22Rv1 (cell line): ENCODE measurements around the gene PRR23C.

Experiments used
- H3K27ac ChIP-seq: fragments of 450-650 bp; 2 replicates; pipeline ENCODE4 v1.5.1; 2017
- CTCF ChIP-seq: fragments of 450-650 bp; IDR thresholded peaks from 2 replicates; pipeline ENCODE4 v1.5.1; 2017; ENCODE audit warnings: mild to moderate bottlenecking
- ZFX ChIP-seq: fragments of 450-650 bp; IDR thresholded peaks from 2 replicates; pipeline ENCODE4 v1.6.1; 2017; ENCODE audit warnings: antibody characterized with exemption, borderline replicate concordance

PRR23C gene

GRCh38 chr3:139020036-139020867 lies 24.4 kb downstream of the PRR23C start:
- TF ChIP-seq ZFX (no peak), CTCF (no peak)
- H3K27ac ChIP-seq = no peak overlapping the region

- no peak for TF ChIP-seq CTCF
- no peak for TF ChIP-seq ZFX
- H3K27ac ChIP-seq = no peak overlapping the region
Observed at GRCh38 chr3:139016430-139017048, 28.2 kb downstream of the PRR23C start.

- TF ChIP-seq CTCF (no peak), ZFX (no peak)
- H3K27ac ChIP-seq = no peak within 1 kb of the TSS
Observed at GRCh38 chr3:139006051-139006716, 38.5 kb downstream of the PRR23C start, which contains the start of gene PRR23A. PRR23A (minus strand) TSS chr3:139006268; CDS start chr3:139006268, 0 bp downstream.

GRCh38 chr3:139005356-139005993 lies 39.2 kb downstream of the PRR23C start:
- no peak for TF ChIP-seq CTCF
- no peak for TF ChIP-seq ZFX
- H3K27ac ChIP-seq = no peak overlapping the region

GRCh38 chr3:138995706-138996105 lies 49.0 kb downstream of the PRR23C start:
- H3K27ac ChIP-seq = no peak overlapping the region
- TF ChIP-seq CTCF (no peak), ZFX (no peak)
